ENCODE data around the gene GALNT17.

Gene GALNT17

DNA sequence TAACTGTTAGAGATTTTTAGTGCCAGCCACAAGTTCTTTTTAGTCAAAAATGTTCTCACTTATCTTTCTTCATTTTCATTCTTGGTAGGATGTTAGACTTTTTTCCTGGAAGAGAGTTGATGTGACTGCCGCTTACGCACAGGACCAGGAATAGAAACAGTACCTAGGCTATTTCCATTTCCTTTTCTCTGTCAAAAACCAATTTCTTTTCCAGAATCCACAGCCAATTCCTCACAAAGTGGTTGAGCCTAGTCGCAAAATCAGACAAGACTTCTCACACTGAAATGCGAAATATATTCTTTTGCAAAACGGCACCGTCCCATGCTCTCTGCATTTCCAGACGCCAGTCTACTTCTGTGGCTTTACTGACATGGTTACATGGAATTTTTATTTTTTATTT is 394.2 kb downstream of the GALNT17 start:
- no peak overlapping the region for H2BK120ac ChIP-seq (ENCODE audit: low read depth, low read length)
- H3K4me1 ChIP-seq (ENCODE audit: control insufficient read depth, insufficient read depth, low read depth, low read length): no peaks in the 10 kb centered on the region

DNA sequence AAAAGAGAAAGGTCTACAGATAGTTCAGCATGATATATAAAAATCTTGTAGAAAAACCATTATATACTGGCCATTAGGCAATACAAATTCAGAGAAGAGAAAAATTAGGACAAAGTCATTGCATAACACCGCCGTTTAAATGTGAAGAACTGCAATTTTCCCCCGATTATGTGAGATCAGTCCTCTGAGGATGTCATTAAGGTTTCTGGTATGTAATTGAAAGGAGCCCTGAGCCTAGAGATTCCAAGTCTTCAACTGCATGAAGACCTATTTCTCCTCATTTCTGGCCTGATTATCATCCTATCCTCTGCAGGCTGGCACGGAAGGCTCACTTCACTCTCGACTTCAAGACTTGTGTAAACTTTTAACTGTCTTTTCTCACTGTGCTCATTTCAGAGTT is 395.3 kb downstream of the GALNT17 start:
- Histone ChIP-seq H3K4me2 (ENCODE audit: low read length, poor library complexity, severe bottlenecking) (no peak overlapping the region), H4K91ac (ENCODE audit: low read length) (no peak overlapping the region), H3K23ac (ENCODE audit: low read length in 2 of 2) (no peak overlapping the region), H3K4ac (ENCODE audit: low read depth in 1 of 2, low read length in 2 of 2) (no peak overlapping the region), H2BK120ac (ENCODE audit: low read depth, low read length) (no peak overlapping the region), H2BK5ac (ENCODE audit: low read depth, low read length, poor library complexity, severe bottlenecking) (no peak overlapping the region), H3K4me1 (ENCODE audit: control insufficient read depth, insufficient read depth, low read depth, low read length) (no peaks in the 10 kb centered on the region), H3K27ac (ENCODE audit: low read length, poor library complexity, severe bottlenecking) (no peak overlapping the region), H2AFZ (ENCODE audit: low read depth, low read length) (no peak overlapping the region), H3K79me1 (replicated peaks; ENCODE audit: low read length, poor library complexity, severe bottlenecking) (no peaks in the 10 kb centered on the region), H2AK5ac (ENCODE audit: low read length, severe bottlenecking) (no peak overlapping the region), H3K36me3 (ENCODE audit: control insufficient read depth in 1 of 2, insufficient read depth in 2 of 2, low read depth in 1 of 2, low read length in 2 of 2) (no peaks in the 10 kb centered on the region), H2BK12ac (ENCODE audit: low read length in 2 of 2) (no peak overlapping the region), H3K14ac (ENCODE audit: low read length in 2 of 2) (no peak overlapping the region), H3K4me3 (ENCODE audit: insufficient read depth in 1 of 2, low read depth in 1 of 2, low read length in 2 of 2) (no peak overlapping the region), H4K8ac (ENCODE audit: low read length) (no peak overlapping the region), H3K18ac (ENCODE audit: low read depth in 1 of 2, low read length in 2 of 2) (no peak overlapping the region), H3K9me3 (ENCODE audit: control insufficient read depth, low read length) (no peaks in the 10 kb centered on the region), H3K27me3 (ENCODE audit: control insufficient read depth in 1 of 2, insufficient read depth in 1 of 2, low read length in 2 of 2) (no peaks in the 10 kb centered on the region), H2BK15ac (ENCODE audit: low read depth, poor library complexity, severe bottlenecking) (no peak overlapping the region), H3K9ac (ENCODE audit: low read length) (no peak overlapping the region)
- no peak for DNase-seq
- WGBS: 75% methylated on average over 3 of the region's 5 CpGs

More for the DNA sequence above, 394.2 kb downstream of the GALNT17 start:
- H3K27ac ChIP-seq (ENCODE audit: low read length, poor library complexity, severe bottlenecking): no peak overlapping the region
- no peak overlapping the region for H2AK5ac ChIP-seq (ENCODE audit: low read length, severe bottlenecking)
- no peaks in the 10 kb centered on the region for H3K36me3 ChIP-seq (ENCODE audit: control insufficient read depth in 1 of 2, insufficient read depth in 2 of 2, low read depth in 1 of 2, low read length in 2 of 2)
- no peak overlapping the region for H2BK15ac ChIP-seq (ENCODE audit: low read depth, poor library complexity, severe bottlenecking)
- H3K14ac ChIP-seq (ENCODE audit: low read length in 2 of 2): no peak overlapping the region
- no peak overlapping the region for H3K4me3 ChIP-seq (ENCODE audit: insufficient read depth in 1 of 2, low read depth in 1 of 2, low read length in 2 of 2)
- H3K4ac ChIP-seq (ENCODE audit: low read depth in 1 of 2, low read length in 2 of 2): no peak overlapping the region
- H3K4me2 ChIP-seq (ENCODE audit: low read length, poor library complexity, severe bottlenecking): no peak overlapping the region
- WGBS: 98% methylated on average over 6 of the region's 7 CpGs
- H2BK5ac ChIP-seq (ENCODE audit: low read depth, low read length, poor library complexity, severe bottlenecking): no peak overlapping the region
- H3K9ac ChIP-seq (ENCODE audit: low read length): no peak overlapping the region
- DNase-seq: no peak
- no peak overlapping the region for H4K8ac ChIP-seq (ENCODE audit: low read length)
- H2AFZ ChIP-seq (ENCODE audit: low read depth, low read length): no peak overlapping the region
- no peak overlapping the region for H3K18ac ChIP-seq (ENCODE audit: low read depth in 1 of 2, low read length in 2 of 2)
- no peak overlapping the region for H4K91ac ChIP-seq (ENCODE audit: low read length)
- no peaks in the 10 kb centered on the region for H3K79me1 ChIP-seq (replicated peaks; ENCODE audit: low read length, poor library complexity, severe bottlenecking)
- H3K9me3 ChIP-seq (ENCODE audit: control insufficient read depth, low read length): no peaks in the 10 kb centered on the region
- H3K23ac ChIP-seq (ENCODE audit: low read length in 2 of 2): no peak overlapping the region
- H3K27me3 ChIP-seq (ENCODE audit: control insufficient read depth in 1 of 2, insufficient read depth in 1 of 2, low read length in 2 of 2): no peaks in the 10 kb centered on the region
- no peak overlapping the region for H2BK12ac ChIP-seq (ENCODE audit: low read length in 2 of 2)

DNA sequence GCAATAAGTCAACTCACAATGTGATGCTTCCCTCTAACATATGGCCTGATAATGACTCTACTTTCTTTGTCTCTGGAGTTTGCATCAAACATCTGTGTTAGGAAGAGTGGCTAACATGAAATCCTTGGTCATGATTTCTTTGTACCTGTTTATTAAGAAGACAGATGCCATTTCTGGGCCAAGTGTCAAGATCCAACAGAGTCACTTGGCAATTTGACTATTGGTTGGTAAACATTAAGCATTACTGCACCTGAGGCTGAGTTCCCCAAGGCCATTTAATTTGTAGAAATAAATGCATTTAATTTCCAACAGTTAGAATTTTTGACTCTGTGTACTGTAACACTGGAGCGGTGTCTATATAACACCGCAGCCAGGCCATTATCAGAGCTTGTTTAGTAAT is 403.7 kb downstream of the GALNT17 start:
- no peaks in the 10 kb centered on the region for H3K36me3 ChIP-seq (ENCODE audit: control insufficient read depth in 1 of 2, insufficient read depth in 2 of 2, low read depth in 1 of 2, low read length in 2 of 2)
- no peak overlapping the region for H3K4me3 ChIP-seq (ENCODE audit: insufficient read depth in 1 of 2, low read depth in 1 of 2, low read length in 2 of 2)
- no peak for DNase-seq
- no peak overlapping the region for H3K27ac ChIP-seq (ENCODE audit: low read length, poor library complexity, severe bottlenecking)
- no peaks in the 10 kb centered on the region for H3K79me1 ChIP-seq (replicated peaks; ENCODE audit: low read length, poor library complexity, severe bottlenecking)
- H4K8ac ChIP-seq (ENCODE audit: low read length): no peak overlapping the region
- no peak overlapping the region for H3K9ac ChIP-seq (ENCODE audit: low read length)
- H2BK12ac ChIP-seq (ENCODE audit: low read length in 2 of 2): no peak overlapping the region
- no peak overlapping the region for H3K18ac ChIP-seq (ENCODE audit: low read depth in 1 of 2, low read length in 2 of 2)
- H2AK5ac ChIP-seq (ENCODE audit: low read length, severe bottlenecking): no peak overlapping the region
- peaks cover 0 to 6% of the 10 kb centered on the region in 2 experiments for H3K27me3 ChIP-seq (ENCODE audit: control insufficient read depth in 1 of 2, insufficient read depth in 1 of 2, low read length in 2 of 2)
- no peak overlapping the region for H2AFZ ChIP-seq (ENCODE audit: low read depth, low read length)
- no peak overlapping the region for H3K14ac ChIP-seq (ENCODE audit: low read length in 2 of 2)
- H3K4ac ChIP-seq (ENCODE audit: low read depth in 1 of 2, low read length in 2 of 2): no peak overlapping the region
- H4K91ac ChIP-seq (ENCODE audit: low read length): no peak overlapping the region
- H3K9me3 ChIP-seq (ENCODE audit: control insufficient read depth, low read length): no peaks in the 10 kb centered on the region
- H2BK5ac ChIP-seq (ENCODE audit: low read depth, low read length, poor library complexity, severe bottlenecking): no peak overlapping the region
- H3K23ac ChIP-seq (ENCODE audit: low read length in 2 of 2): no peak overlapping the region
- no peak overlapping the region for H2BK15ac ChIP-seq (ENCODE audit: low read depth, poor library complexity, severe bottlenecking)
- WGBS: no CpG with 5 or more reads among the region's 2 CpGs
- H3K4me2 ChIP-seq (ENCODE audit: low read length, poor library complexity, severe bottlenecking): no peak overlapping the region
- H3K4me1 ChIP-seq (ENCODE audit: control insufficient read depth, insufficient read depth, low read depth, low read length): no peaks in the 10 kb centered on the region
- no peak overlapping the region for H2BK120ac ChIP-seq (ENCODE audit: low read depth, low read length)

DNA sequence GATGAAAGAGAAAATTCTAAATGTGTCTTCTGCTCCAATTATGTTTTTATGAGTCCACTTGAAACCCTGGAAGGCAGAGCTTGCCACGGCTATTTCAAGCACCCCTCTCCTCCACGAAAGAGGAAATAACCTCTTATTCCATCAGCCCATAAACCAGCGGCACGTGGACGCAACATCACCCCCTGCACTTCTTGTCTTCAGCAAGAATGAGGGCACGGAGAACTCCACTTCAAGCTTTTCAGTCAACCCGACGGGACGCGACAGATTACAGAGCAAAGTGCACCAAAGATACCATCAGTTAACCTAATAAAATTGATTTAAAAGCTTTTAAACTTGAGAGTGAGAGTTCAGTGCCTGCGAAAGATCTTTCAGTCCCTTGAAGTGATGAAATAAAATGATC is 406.3 kb downstream of the GALNT17 start:
- Histone ChIP-seq H3K4me1 (ENCODE audit: control insufficient read depth, insufficient read depth, low read depth, low read length) (no peaks in the 10 kb centered on the region), H2BK12ac (ENCODE audit: low read length in 2 of 2) (no peak overlapping the region), H3K18ac (ENCODE audit: low read depth in 1 of 2, low read length in 2 of 2) (no peak overlapping the region), H3K9ac (ENCODE audit: low read length) (no peak overlapping the region), H3K27me3 (ENCODE audit: control insufficient read depth in 1 of 2, insufficient read depth in 1 of 2, low read length in 2 of 2) (peaks cover 0 to 11% of the 10 kb centered on the region in 2 experiments), H3K27ac (ENCODE audit: low read length, poor library complexity, severe bottlenecking) (no peak overlapping the region), H4K91ac (ENCODE audit: low read length) (no peak overlapping the region), H3K4me3 (ENCODE audit: insufficient read depth in 1 of 2, low read depth in 1 of 2, low read length in 2 of 2) (no peak overlapping the region), H3K36me3 (ENCODE audit: control insufficient read depth in 1 of 2, insufficient read depth in 2 of 2, low read depth in 1 of 2, low read length in 2 of 2) (no peaks in the 10 kb centered on the region), H3K9me3 (ENCODE audit: control insufficient read depth, low read length) (no peaks in the 10 kb centered on the region), H2BK15ac (ENCODE audit: low read depth, poor library complexity, severe bottlenecking) (no peak overlapping the region), H2AK5ac (ENCODE audit: low read length, severe bottlenecking) (no peak overlapping the region), H2BK5ac (ENCODE audit: low read depth, low read length, poor library complexity, severe bottlenecking) (no peak overlapping the region), H4K8ac (ENCODE audit: low read length) (no peak overlapping the region), H3K14ac (ENCODE audit: low read length in 2 of 2) (no peak overlapping the region), H3K4ac (ENCODE audit: low read depth in 1 of 2, low read length in 2 of 2) (no peak overlapping the region), H2BK120ac (ENCODE audit: low read depth, low read length) (no peak overlapping the region), H3K4me2 (ENCODE audit: low read length, poor library complexity, severe bottlenecking) (no peak overlapping the region), H3K79me1 (replicated peaks; ENCODE audit: low read length, poor library complexity, severe bottlenecking) (no peaks in the 10 kb centered on the region), H3K23ac (ENCODE audit: low read length in 2 of 2) (no peak overlapping the region), H2AFZ (ENCODE audit: low read depth, low read length) (no peak overlapping the region)
- DNase-seq: no peak
- WGBS: 19% methylated on average over 7 of the region's 11 CpGs
